Heart left ventricle (tissue), 13 donors: ENCODE measurements around the gene E2F3.

Experiments used
- POLR2A ChIP-seq, 2 donors: fragments of 450-650 bp; IDR thresholded peaks; one replicate each; pipeline ENCODE4 v1.6.1; 2017; ENCODE audit warnings: antibody characterized with exemption in 2 of 2, mild to moderate bottlenecking in 2 of 2, moderate library complexity in 2 of 2
- TF ChIP-seq, protein P1 (sequence below), 12 donors: fragments of 200-600 bp; sonication (generic) in 4 of 12; IDR thresholded peaks; one replicate each; pipeline versions ENCODE4 v1.5.0 to v1.8.0; 2018 to 2022; ENCODE audit warnings: antibody characterized with exemption in 12 of 12, mild to moderate bottlenecking in 5 of 12
- donor health status: ischemic (EF 13 %, LVEDD 7.1; RV severe dilation, severe dysfunction).
- donor health status: DM: no; HTN: yes; CAD: no.
- donor health status: DM: no; HTN: no; CAD: no.
- donor health status: ischemic (EF 25% LVEDD 6.9; RV normal size, moderate dysfunction).
- donor health status: ischemic (EF 25% LVEDD 5.7; RV mildly dilated, moderate dysfunction).
- donor health status: ischemic (EF 35%, LVEDD 5.7; RV mildly dilated, moderate dysfunction).
- donor health status: nonischemic (EF 11% LVEDD 7.7; RV severe dilation, severe dysfunction).
- donor health status: DM: yes; HTN: yes; CAD: no.
- donor health status: PGD.
- donor health status: ischemic (EF 29% LVEDD 5.4; RV normal size, mild dysfunction).
- donor health status: nonischemic (EF 23%, LVEDD 6.1; RV moderate dilation, normal function).

DNA sequence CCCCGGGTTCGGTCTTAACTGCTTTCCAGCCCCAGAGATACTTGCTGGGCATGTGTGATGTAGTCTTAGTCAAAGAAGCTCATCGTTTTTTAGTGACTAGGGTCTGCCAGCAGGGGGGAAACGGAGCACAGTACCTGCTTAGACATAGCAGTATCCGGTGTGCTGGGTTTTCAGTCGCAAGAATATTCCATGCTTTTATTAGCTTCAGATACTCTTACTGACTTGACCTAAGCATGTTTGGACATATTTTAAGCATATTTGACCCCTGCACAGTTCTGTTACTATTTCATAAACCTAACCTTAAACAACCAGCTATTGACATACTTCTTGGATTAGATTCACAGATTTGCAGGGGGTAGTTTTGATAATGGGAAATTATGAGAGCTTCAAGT lies 3.0 kb downstream of the E2F3 start:
- TF ChIP-seq, protein P1, sequence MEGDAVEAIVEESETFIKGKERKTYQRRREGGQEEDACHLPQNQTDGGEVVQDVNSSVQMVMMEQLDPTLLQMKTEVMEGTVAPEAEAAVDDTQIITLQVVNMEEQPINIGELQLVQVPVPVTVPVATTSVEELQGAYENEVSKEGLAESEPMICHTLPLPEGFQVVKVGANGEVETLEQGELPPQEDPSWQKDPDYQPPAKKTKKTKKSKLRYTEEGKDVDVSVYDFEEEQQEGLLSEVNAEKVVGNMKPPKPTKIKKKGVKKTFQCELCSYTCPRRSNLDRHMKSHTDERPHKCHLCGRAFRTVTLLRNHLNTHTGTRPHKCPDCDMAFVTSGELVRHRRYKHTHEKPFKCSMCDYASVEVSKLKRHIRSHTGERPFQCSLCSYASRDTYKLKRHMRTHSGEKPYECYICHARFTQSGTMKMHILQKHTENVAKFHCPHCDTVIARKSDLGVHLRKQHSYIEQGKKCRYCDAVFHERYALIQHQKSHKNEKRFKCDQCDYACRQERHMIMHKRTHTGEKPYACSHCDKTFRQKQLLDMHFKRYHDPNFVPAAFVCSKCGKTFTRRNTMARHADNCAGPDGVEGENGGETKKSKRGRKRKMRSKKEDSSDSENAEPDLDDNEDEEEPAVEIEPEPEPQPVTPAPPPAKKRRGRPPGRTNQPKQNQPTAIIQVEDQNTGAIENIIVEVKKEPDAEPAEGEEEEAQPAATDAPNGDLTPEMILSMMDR (IDR thresholded peaks at IDR 0.05), result peak in 9 of 12 donors; percentile 12 to 46 (median 38)
- no peak for TF ChIP-seq POLR2A (IDR thresholded peaks at IDR 0.05)
